GM12892 (cell line): ENCODE results near the gene RAB11FIP5.
A peak's percentile ranks its signal among the peaks of the same experiment; 100 is the strongest.

Experiments used
- DNase-seq: peaks from one replicate; pipeline ENCODE4 v3.0.0; 2011; ENCODE audit not compliant: insufficient read length
- FAIRE-seq: peaks from 2 replicates; lab custom pipeline; 2011; peaks lifted over from hg19 to GRCh38; lab: Jason Lieb, UNC
- POLR2A ChIP-seq: IDR thresholded peaks from 2 replicates; pipeline ENCODE4 v1.6.1; 2011; ENCODE audit warnings: low read depth, low read length, control low read depth
- POLR2AphosphoS5 ChIP-seq: IDR thresholded peaks from 2 replicates; pipeline ENCODE4 v1.6.1; 2011; ENCODE audit warnings: low read depth, low read length, control low read depth
- TAF1 ChIP-seq: IDR thresholded peaks from 2 replicates; pipeline ENCODE4 v1.6.1; 2011; ENCODE audit warnings: low read depth, mild to moderate bottlenecking, control low read depth, low read length, borderline replicate concordance

Gene RAB11FIP5

DNA sequence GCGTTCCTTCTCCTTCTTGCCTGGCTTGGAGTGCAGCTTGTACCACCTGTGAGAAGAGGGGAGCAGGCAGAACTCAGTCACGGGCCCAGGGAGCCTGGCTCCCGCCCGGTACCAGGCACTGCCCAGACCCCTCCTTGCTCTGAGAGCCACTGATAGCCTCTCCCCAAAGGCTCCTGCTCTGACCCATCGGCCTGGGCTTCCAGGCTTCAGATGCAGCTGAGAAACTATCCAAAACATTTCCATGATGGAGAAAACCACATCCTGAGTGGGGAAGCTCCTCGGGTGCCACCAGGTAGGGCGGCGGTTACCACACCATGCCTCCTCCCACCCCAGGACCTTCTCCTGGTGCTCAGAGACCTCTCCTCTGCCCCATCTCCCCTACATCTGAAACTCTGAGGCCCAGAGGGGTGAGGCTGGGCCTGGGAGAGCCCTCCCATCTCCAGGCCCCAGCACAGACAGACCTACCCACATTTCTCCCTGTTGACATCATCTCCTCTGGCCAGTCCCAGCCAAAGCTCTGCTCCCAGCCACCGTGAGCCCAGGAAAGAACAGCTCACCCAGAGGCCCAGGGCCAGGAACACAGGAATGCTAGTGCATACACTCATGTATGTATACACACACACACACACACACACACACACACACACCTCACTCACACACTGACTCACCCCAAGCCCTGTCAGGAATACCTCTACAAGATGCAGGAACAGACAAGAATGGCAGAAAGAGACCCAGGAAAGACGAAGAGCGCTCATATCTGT lies 23.3 kb downstream of the RAB11FIP5 start:
- no peak for DNase-seq
- TF ChIP-seq POLR2AphosphoS5 (no peak), POLR2A (no peak), TAF1 (no peak)
- FAIRE-seq, result no peak

- TF ChIP-seq POLR2AphosphoS5 (no peak), POLR2A (no peak), TAF1 (no peak)
- FAIRE-seq (no peak), DNase-seq (no peak)
These were observed 24.0 kb downstream of the RAB11FIP5 start for GRCh38 chr2:73088703-73089102.

DNA sequence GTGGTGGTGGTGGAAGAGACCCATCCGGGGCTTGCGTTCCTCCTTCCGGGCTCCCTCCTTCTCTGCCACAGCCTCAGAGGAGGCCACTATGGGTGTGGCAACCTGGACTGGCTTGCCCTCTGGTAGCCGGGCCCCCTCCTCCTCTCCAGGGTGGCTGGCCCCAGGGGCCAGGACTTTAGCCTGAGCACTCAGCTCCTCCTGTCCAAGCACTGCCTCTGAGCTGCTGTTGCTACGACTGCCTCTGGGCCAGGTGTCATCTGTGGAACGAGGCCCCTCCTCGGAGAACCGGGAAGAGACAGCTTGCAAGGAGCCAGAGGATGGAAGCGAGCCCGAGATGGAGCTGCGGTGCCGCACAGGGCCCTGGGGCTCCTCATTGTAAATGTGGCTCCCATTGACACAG lies 24.5 kb downstream of the RAB11FIP5 start:
- FAIRE-seq (no peak), DNase-seq (no peak)
- TF ChIP-seq TAF1, result no peak
- TF ChIP-seq POLR2AphosphoS5, result no peak
- TF ChIP-seq POLR2A, result no peak

DNA sequence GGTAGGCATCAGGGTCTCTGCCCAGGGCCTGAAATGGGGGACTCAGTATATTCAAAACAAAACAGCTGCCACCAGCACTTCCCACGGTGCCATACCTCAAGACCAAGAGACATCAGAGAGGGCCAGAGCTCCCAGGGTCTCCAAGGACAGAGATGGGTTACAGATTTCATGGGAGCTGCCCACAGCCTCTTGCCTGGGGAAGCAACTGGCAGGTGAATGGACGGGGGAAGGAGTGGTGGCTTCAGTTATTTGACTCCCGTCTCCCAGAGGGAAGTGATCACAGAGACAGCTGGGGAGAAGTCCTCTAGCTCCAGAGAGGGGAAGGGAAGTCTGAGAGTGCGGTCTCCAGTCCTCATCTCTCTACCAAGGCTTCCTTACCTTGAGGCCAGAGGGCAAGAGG lies 25.4 kb downstream of the RAB11FIP5 start:
- no peak for FAIRE-seq
- DNase-seq, result no peak
- TF ChIP-seq POLR2AphosphoS5 (no peak), TAF1 (no peak), POLR2A (no peak)

GRCh38 chr2:73085691-73086090 lies 27.1 kb downstream of the RAB11FIP5 start:
- FAIRE-seq (peak; percentile 81), DNase-seq (peak; percentile 79)
- TF ChIP-seq POLR2AphosphoS5, result no peak
- TF ChIP-seq TAF1, result no peak
- TF ChIP-seq POLR2A, result no peak

- DNase-seq (no peak), FAIRE-seq (no peak)
- TF ChIP-seq POLR2AphosphoS5, result no peak
These were observed 27.8 kb downstream of the RAB11FIP5 start for GRCh38 chr2:73084971-73085370.

DNA sequence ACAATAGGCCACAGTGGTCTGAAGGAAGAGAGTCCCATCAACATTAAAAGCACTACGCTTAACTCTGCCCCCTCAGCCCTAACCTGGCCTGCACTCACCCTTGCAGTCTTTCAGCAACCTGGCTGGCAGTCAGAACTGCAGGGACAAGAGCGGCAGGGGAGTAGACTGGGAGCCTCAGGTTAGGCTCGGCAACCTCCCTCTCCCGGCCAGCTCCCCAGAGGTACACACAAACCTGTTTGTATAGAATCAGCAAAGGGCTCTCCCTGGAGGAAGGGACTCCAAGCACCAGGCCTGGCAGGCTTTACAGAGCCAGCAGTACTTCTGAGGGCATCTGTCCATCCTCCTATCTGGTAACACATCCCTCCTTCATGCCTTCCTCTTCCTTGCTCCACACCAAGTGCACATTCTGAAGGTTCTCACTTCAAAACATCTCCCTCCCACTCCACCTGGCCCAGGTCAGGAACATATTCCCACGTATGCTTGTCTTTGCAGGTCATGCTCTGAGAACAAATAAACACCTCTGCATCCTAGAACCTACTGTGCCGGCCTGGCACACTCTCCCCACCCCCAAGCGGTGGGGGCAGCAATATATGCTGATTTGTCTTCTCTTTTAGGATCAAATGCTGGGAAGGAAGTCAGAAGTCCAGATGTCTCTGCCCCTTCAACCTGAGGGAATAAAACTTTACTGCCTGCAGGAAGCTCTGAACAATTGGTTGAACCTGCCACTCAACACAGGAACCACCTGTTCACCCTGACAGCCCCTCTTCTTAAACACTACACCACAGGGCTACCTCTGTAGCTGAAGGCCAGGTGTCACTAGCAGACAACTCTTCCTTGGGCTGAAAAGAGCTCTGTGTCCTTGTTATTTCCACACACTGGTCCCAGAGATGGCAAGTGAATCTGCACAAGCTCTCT lies 28.6 kb downstream of the RAB11FIP5 start:
- no peak for TF ChIP-seq POLR2A
- TF ChIP-seq POLR2AphosphoS5, result no peak
- no peak for TF ChIP-seq TAF1
- FAIRE-seq (no peak), DNase-seq (no peak)

GRCh38 chr2:73082523-73083410 lies 30.0 kb downstream of the RAB11FIP5 start:
- no peak for DNase-seq
- TF ChIP-seq POLR2AphosphoS5, result no peak
- TF ChIP-seq POLR2A, result no peak
- no peak for TF ChIP-seq TAF1
- no peak for FAIRE-seq

GRCh38 chr2:73081181-73081671 lies 31.5 kb downstream of the RAB11FIP5 start:
- FAIRE-seq (no peak), DNase-seq (no peak)
- TF ChIP-seq POLR2A (no peak), TAF1 (no peak), POLR2AphosphoS5 (no peak)

DNA sequence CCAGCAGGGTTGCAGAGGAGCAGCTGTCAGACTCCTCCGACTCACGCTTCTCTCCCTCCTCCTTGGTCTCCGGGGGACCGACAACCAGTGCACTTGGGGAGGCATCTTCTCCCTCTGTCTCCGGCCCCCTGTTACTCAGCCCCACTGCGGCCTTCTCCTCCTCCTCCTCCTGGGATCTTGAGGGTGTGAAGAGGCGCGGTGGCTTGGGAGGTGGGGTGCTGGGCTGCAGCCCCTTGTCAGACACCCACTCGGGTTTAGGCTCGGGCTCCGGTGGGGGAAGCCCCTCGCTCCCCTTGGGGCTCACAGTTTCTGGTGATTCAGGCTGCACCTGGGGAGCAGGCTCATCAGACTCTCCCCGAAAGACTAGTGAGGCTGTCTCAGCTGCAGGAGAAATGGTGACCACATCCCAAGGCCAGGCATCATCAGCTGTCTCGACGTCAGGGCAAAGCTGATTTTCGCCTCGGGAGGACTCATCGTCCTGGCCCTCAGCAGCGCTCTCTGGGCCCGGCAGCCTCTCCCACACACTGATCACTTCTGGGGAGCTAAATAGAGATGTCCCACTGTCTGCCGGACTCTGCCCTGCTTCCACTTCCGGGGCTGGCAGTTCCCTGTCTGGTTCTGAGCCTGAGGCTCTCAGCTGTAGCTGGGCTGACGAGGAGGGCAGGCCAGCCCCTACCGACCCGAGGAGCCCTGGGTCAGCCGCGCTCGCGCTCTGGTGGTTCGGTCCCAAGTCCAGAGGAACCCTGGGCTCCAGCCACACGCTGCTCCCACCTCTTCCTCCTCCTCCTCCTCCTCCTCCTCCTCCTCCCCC lies 32.2 kb downstream of the RAB11FIP5 start:
- no peak for DNase-seq
- TF ChIP-seq TAF1, result no peak
- no peak for TF ChIP-seq POLR2AphosphoS5
- TF ChIP-seq POLR2A, result no peak
- FAIRE-seq, result no peak
